ENCODE measurements around the gene SUSD3. TPM values are rescaled to one million over a fixed set of nuclear protein-coding genes. Genes with fewer than 3 reads are reported as not detected.

SUSD3 gene
- total and polyA plus RNA-seq, 9 donors: 1.7 to 3.9 (median 2.6) TPM

- peaks cover 6% of the 10 kb centered on the region for H3K27me3 ChIP-seq (ENCODE audit: control insufficient read depth, insufficient read depth, low read length)
- H3K9me3 ChIP-seq (replicated peaks; ENCODE audit: control insufficient read depth, low read depth, low read length): no peaks in the 10 kb centered on the region
- DNase-seq: no peak
- no CpG with 5 or more reads among the region's 8 CpGs for WGBS (ENCODE audit: insufficient coverage)
- no peak overlapping the region for H3K27ac ChIP-seq (ENCODE audit: low read length)
- H3K4me3 ChIP-seq (ENCODE audit: low read length): no peak overlapping the region
- no peaks in the 10 kb centered on the region for H3K36me3 ChIP-seq (ENCODE audit: control insufficient read depth, insufficient read depth, low read length)
- peaks cover 45% of the 10 kb centered on the region for H3K4me1 ChIP-seq (ENCODE audit: control insufficient read depth, insufficient read depth, low read length)
These were observed 2.3 kb downstream of the SUSD3 start for GRCh38 chr9:93060746-93061259.

GRCh38 chr9:93061260-93061751 is 2.8 kb downstream of the SUSD3 start:
- DNase-seq: no peak
- no peak overlapping the region for H3K4me3 ChIP-seq (ENCODE audit: low read length)
- peaks cover 6% of the 10 kb centered on the region for H3K27me3 ChIP-seq (ENCODE audit: control insufficient read depth, insufficient read depth, low read length)
- no peaks in the 10 kb centered on the region for H3K9me3 ChIP-seq (replicated peaks; ENCODE audit: control insufficient read depth, low read depth, low read length)
- H3K27ac ChIP-seq (ENCODE audit: low read length): no peak overlapping the region
- 80% methylated on average over 4 of the region's 4 CpGs for WGBS (ENCODE audit: insufficient coverage)
- no peaks in the 10 kb centered on the region for H3K36me3 ChIP-seq (ENCODE audit: control insufficient read depth, insufficient read depth, low read length)
- H3K4me1 ChIP-seq (ENCODE audit: control insufficient read depth, insufficient read depth, low read length): peaks cover 45% of the 10 kb centered on the region

GRCh38 chr9:93061791-93062763 is 3.6 kb downstream of the SUSD3 start:
- H3K4me3 ChIP-seq (ENCODE audit: low read length): no peak overlapping the region
- WGBS (ENCODE audit: insufficient coverage): 38% methylated on average over 14 of the region's 19 CpGs
- no peak for DNase-seq
- H3K27me3 ChIP-seq (ENCODE audit: control insufficient read depth, insufficient read depth, low read length): peaks cover 6% of the 10 kb centered on the region
- no peaks in the 10 kb centered on the region for H3K36me3 ChIP-seq (ENCODE audit: control insufficient read depth, insufficient read depth, low read length)
- H3K27ac ChIP-seq (ENCODE audit: low read length): no peak overlapping the region
- no peaks in the 10 kb centered on the region for H3K9me3 ChIP-seq (replicated peaks; ENCODE audit: control insufficient read depth, low read depth, low read length)
- peaks cover 45% of the 10 kb centered on the region for H3K4me1 ChIP-seq (ENCODE audit: control insufficient read depth, insufficient read depth, low read length)

GRCh38 chr9:93064392-93065134 is 6.1 kb downstream of the SUSD3 start:
- Histone ChIP-seq H3K27ac (ENCODE audit: low read length) (no peak overlapping the region), H3K36me3 (ENCODE audit: control insufficient read depth, insufficient read depth, low read length) (no peaks in the 10 kb centered on the region)
- WGBS (ENCODE audit: insufficient coverage): 66% methylated on average over 7 of the region's 12 CpGs

GRCh38 chr9:93065135-93065720 is 6.7 kb downstream of the SUSD3 start:
- DNase-seq: peak; percentile 37
- Histone ChIP-seq H3K27ac (ENCODE audit: low read length) (no peak overlapping the region), H3K27me3 (ENCODE audit: control insufficient read depth, insufficient read depth, low read length) (no peaks in the 10 kb centered on the region), H3K36me3 (ENCODE audit: control insufficient read depth, insufficient read depth, low read length) (no peaks in the 10 kb centered on the region), H3K4me1 (ENCODE audit: control insufficient read depth, insufficient read depth, low read length) (peaks cover 30% of the 10 kb centered on the region), H3K9me3 (replicated peaks; ENCODE audit: control insufficient read depth, low read depth, low read length) (no peaks in the 10 kb centered on the region), H3K4me3 (ENCODE audit: low read length) (no peak overlapping the region)
- 41% methylated on average over 7 of the region's 15 CpGs for WGBS (ENCODE audit: insufficient coverage)

More at GRCh38 chr9:93064392-93065134, 6.1 kb downstream of the SUSD3 start:
- Histone ChIP-seq H3K4me3 (ENCODE audit: low read length) (no peak overlapping the region), H3K9me3 (replicated peaks; ENCODE audit: control insufficient read depth, low read depth, low read length) (no peaks in the 10 kb centered on the region), H3K27me3 (ENCODE audit: control insufficient read depth, insufficient read depth, low read length) (no peaks in the 10 kb centered on the region), H3K4me1 (ENCODE audit: control insufficient read depth, insufficient read depth, low read length) (peaks cover 36% of the 10 kb centered on the region)
- DNase-seq: peak; percentile 37

GRCh38 chr9:93066978-93067603 is 8.6 kb downstream of the SUSD3 start:
- no peak for DNase-seq
- Histone ChIP-seq H3K4me1 (ENCODE audit: control insufficient read depth, insufficient read depth, low read length) (peaks cover 20% of the 10 kb centered on the region), H3K4me3 (ENCODE audit: low read length) (no peak overlapping the region), H3K36me3 (ENCODE audit: control insufficient read depth, insufficient read depth, low read length) (no peaks in the 10 kb centered on the region), H3K27me3 (ENCODE audit: control insufficient read depth, insufficient read depth, low read length) (no peaks in the 10 kb centered on the region), H3K9me3 (replicated peaks; ENCODE audit: control insufficient read depth, low read depth, low read length) (no peaks in the 10 kb centered on the region), H3K27ac (ENCODE audit: low read length) (no peak overlapping the region)
- WGBS (ENCODE audit: insufficient coverage): 71% methylated on average over 3 of the region's 3 CpGs

GRCh38 chr9:93068956-93069355 is 10.5 kb downstream of the SUSD3 start:
- WGBS (ENCODE audit: insufficient coverage): no CpG with 5 or more reads among the region's 4 CpGs

GRCh38 chr9:93071464-93071863 is 13.0 kb downstream of the SUSD3 start:
- Histone ChIP-seq H3K36me3 (ENCODE audit: control insufficient read depth, insufficient read depth, low read length) (no peaks in the 10 kb centered on the region), H3K4me1 (ENCODE audit: control insufficient read depth, insufficient read depth, low read length) (peaks cover 15% of the 10 kb centered on the region), H3K9me3 (replicated peaks; ENCODE audit: control insufficient read depth, low read depth, low read length) (no peaks in the 10 kb centered on the region), H3K27me3 (ENCODE audit: control insufficient read depth, insufficient read depth, low read length) (no peaks in the 10 kb centered on the region), H3K27ac (ENCODE audit: low read length) (no peak overlapping the region), H3K4me3 (ENCODE audit: low read length) (no peak overlapping the region)
- WGBS (ENCODE audit: insufficient coverage): 70% methylated on average over 5 of the region's 7 CpGs
- DNase-seq: no peak

More at GRCh38 chr9:93068956-93069355, 10.5 kb downstream of the SUSD3 start:
- DNase-seq: no peak
- H3K4me3 ChIP-seq (ENCODE audit: low read length): no peak overlapping the region
- no peaks in the 10 kb centered on the region for H3K36me3 ChIP-seq (ENCODE audit: control insufficient read depth, insufficient read depth, low read length)
- H3K27me3 ChIP-seq (ENCODE audit: control insufficient read depth, insufficient read depth, low read length): no peaks in the 10 kb centered on the region
- H3K27ac ChIP-seq (ENCODE audit: low read length): no peak overlapping the region
- H3K4me1 ChIP-seq (ENCODE audit: control insufficient read depth, insufficient read depth, low read length): peaks cover 23% of the 10 kb centered on the region
- no peaks in the 10 kb centered on the region for H3K9me3 ChIP-seq (replicated peaks; ENCODE audit: control insufficient read depth, low read depth, low read length)

- Histone ChIP-seq H3K9me3 (replicated peaks; ENCODE audit: control insufficient read depth, low read depth, low read length) (no peaks in the 10 kb centered on the region), H3K27me3 (ENCODE audit: control insufficient read depth, insufficient read depth, low read length) (no peaks in the 10 kb centered on the region), H3K27ac (ENCODE audit: low read length) (no peak overlapping the region), H3K4me1 (ENCODE audit: control insufficient read depth, insufficient read depth, low read length) (peaks cover 15% of the 10 kb centered on the region), H3K4me3 (ENCODE audit: low read length) (no peak overlapping the region), H3K36me3 (ENCODE audit: control insufficient read depth, insufficient read depth, low read length) (no peaks in the 10 kb centered on the region)
- DNase-seq: peak; percentile 62
- 20% methylated on average over 4 of the region's 5 CpGs for WGBS (ENCODE audit: insufficient coverage)
These were observed 13.9 kb downstream of the SUSD3 start for GRCh38 chr9:93072383-93072795.
